ENCODE data around the gene MLXIP. TPM values are rescaled to one million over a fixed set of nuclear protein-coding genes. Genes with fewer than 3 reads are reported as not detected.
A peak's percentile ranks its signal among the peaks of the same experiment; 100 is the strongest.

MLXIP gene
- total and polyA plus RNA-seq, 9 donors = 23.2 to 111 (median 83.8) TPM

DNA sequence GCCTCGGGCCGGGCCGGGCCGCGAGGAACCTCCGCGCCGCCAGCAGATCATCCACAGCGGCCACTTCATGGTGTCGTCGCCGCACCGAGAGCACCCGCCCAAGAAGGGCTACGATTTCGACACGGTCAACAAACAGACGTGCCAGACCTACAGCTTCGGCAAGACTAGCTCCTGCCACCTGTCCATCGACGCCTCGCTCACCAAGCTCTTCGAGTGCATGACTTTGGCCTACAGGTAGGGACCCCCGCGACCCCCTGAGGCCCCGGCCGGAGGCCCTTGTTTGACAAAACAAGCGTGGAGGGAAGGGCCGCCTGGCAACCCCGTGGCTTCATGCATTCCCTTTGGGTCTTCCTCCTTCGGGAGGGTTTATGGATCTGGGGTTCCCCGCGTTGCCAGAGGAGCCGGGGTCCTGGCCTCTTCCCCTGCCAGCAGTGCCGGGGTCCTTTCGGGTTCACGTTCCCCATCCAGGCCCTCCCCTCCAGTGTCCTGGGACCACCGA, 526 bp downstream of the MLXIP start:
- peaks cover 11% of the 10 kb centered on the region for H3K4me1 ChIP-seq (ENCODE audit: insufficient read depth)

DNA sequence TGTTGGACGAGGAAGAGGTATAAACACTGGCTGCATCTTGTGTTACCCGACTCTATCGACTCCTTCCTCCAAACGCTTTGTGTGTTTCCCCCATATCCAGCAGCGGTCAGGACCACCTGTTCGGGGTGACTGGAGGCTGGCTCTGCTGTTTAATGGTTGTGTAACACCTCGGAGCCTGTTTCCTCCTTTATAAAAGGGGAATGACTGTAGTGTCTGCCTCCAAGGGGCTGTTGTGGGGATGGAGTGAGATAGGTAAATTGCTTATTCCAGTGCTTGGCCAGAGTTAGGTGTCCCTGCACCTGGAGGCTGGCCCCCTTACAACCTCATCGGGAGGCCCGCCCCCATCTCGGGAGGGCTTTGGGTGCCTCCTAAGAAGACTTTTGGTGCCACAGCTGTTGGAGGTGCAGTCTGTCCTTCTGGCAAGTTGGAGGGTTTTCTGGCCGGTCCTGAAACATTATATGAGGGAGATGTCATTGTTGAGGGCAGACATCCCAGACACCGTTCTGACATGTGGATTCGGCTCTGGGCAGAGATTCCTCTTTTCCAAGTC, 1.1 kb downstream of the MLXIP start:
- 0 to 1% (median 0%) methylated on average over 13 of the region's 13 CpGs for WGBS, 3 donors
- intact Hi-C loops (cut with DNase I) = loop anchor here in 2 of 4 donors (2.0 kb wide), 2 partner anchors 15 to 19 kb away; no protein-coding TSS in a partner anchor
- peak in 1 of 5 donors; percentile 45 for DNase-seq
- peak overlapping the region in 1 of 2 donors; percentile 70 for H3K27ac ChIP-seq
- H3K27me3 ChIP-seq = no peaks in the 10 kb centered on the region
- H3K4me1 ChIP-seq (ENCODE audit: insufficient read depth) = peaks cover 13% of the 10 kb centered on the region
- no peaks in the 10 kb centered on the region for H3K36me3 ChIP-seq
- H3K9me3 ChIP-seq = no peaks in the 10 kb centered on the region
- TF ChIP-seq POLR2A (IDR thresholded peaks at IDR 0.05) (no peak), EP300 (IDR thresholded peaks at IDR 0.05) (no peak)
- TF ChIP-seq, protein P1, sequence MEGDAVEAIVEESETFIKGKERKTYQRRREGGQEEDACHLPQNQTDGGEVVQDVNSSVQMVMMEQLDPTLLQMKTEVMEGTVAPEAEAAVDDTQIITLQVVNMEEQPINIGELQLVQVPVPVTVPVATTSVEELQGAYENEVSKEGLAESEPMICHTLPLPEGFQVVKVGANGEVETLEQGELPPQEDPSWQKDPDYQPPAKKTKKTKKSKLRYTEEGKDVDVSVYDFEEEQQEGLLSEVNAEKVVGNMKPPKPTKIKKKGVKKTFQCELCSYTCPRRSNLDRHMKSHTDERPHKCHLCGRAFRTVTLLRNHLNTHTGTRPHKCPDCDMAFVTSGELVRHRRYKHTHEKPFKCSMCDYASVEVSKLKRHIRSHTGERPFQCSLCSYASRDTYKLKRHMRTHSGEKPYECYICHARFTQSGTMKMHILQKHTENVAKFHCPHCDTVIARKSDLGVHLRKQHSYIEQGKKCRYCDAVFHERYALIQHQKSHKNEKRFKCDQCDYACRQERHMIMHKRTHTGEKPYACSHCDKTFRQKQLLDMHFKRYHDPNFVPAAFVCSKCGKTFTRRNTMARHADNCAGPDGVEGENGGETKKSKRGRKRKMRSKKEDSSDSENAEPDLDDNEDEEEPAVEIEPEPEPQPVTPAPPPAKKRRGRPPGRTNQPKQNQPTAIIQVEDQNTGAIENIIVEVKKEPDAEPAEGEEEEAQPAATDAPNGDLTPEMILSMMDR (IDR thresholded peaks at IDR 0.05) = no peak
- H3K4me3 ChIP-seq = peak overlapping the region; percentile 64

More for the DNA sequence above, 526 bp downstream of the MLXIP start:
- TF ChIP-seq EP300 (IDR thresholded peaks at IDR 0.05) (no peak), POLR2A (IDR thresholded peaks at IDR 0.05) (no peak)
- TF ChIP-seq, protein P1 (IDR thresholded peaks at IDR 0.05) = no peak
- H3K4me3 ChIP-seq = peak overlapping the region; percentile 64
- peak in 3 of 5 donors; percentile 58 to 64 (median 62) for DNase-seq
- peak overlapping the region in 1 of 2 donors; percentile 70 for H3K27ac ChIP-seq
- H3K27me3 ChIP-seq = no peaks in the 10 kb centered on the region
- H3K36me3 ChIP-seq = no peaks in the 10 kb centered on the region
- intact Hi-C loops (cut with DNase I) = no loop called here
- 0 to 1% (median 1%) methylated on average over 33 to 38 of the region's 38 CpGs for WGBS, 3 donors
- no peaks in the 10 kb centered on the region for H3K9me3 ChIP-seq

DNA sequence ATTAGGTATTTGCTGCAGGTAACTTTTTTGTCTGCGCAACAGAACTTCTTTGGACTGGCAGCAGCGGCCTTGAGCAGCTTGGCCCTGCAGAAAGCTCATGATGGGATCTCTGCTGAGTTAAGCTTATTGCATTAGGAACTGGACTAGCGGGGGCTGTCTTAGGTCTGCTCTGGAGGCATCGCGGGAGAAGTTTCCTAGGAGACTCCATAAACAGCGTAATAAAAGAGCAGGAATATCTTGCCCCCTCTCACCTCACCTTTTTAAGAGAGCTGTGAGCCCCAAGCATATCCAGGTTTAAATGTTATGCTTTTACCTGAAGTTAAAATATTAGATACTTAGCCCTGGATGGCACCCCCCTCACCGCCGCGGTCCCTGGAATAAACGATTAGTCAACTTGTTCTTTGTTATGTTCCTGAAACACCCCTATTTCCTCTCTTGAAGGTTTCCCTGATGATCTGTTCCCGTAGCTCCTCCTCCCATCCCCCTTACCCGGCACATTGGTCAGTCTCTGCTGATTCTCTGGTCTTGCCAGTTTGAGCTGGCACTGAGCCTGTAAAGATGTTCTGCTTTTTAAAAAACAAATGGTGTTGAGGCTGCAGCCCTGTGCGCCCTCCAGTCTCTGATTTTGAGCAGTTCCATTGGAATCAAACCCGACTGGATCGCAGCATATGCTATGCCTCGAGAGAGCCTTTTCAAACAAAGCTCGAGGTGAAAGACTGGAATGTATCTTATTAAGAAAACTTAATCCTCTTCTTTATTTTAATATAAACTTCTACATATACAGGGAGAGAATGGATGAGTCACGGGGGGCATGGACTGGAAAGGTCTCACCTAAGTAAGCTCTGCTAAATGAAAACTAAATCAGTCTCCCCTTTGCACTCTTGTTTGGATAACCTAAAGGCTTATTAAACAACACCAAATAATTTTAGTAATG, 1.9 kb downstream of the MLXIP start:
- peak in 4 of 5 donors; percentile 69 to 79 (median 76) for DNase-seq
- H3K9me3 ChIP-seq = no peaks in the 10 kb centered on the region
- H3K4me3 ChIP-seq = peak overlapping the region; percentile 64
- intact Hi-C loops (cut with DNase I) = loop anchor here in 2 of 4 donors (2.0 kb wide), 2 partner anchors 16 to 20 kb away; no protein-coding TSS in a partner anchor
- peaks cover 13% of the 10 kb centered on the region for H3K4me1 ChIP-seq (ENCODE audit: insufficient read depth)
- no peaks in the 10 kb centered on the region for H3K36me3 ChIP-seq
- TF ChIP-seq, protein P1 (IDR thresholded peaks at IDR 0.05) = no peak
- no peak for TF ChIP-seq EP300 (IDR thresholded peaks at IDR 0.05)
- peak; percentile 51 for TF ChIP-seq POLR2A (IDR thresholded peaks at IDR 0.05)
- H3K27me3 ChIP-seq = no peaks in the 10 kb centered on the region
- WGBS, 3 donors = 1 to 2% (median 2%) methylated on average over 18 of the region's 18 CpGs
- peak overlapping the region in 1 of 2 donors; percentile 70 for H3K27ac ChIP-seq

DNA sequence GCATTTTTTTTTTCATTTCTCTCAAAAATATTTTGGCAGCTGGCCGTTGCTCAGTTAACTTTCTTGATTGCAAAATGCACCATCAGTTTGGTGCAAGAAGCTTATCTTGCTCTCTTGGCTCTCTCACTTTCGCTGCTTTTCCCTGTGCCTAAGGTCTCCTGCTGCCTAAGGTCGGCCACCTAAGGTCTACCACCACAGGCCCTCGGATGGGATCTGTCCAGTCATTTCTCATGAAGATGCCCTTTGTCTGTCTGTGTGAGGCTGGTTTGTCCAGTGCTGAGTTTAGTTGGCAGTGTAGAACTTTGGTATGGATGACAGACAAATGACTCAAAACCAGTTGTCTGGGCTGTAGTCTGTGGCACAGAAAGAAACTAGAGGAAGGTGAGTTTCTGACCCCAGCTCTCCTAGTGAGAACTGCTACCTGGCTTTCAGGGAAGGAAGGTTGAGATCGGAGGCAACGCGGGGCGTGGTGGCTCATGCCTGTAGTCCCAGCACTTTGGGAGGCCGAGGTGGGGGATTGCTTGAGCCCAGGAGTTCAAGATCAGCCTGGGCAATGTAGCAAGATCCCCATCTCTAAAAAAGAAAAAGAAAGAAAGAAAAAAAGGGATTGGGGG, 2.6 kb downstream of the MLXIP start:
- 10 to 31% (median 12%) methylated on average over 9 of the region's 9 CpGs for WGBS, 3 donors
- TF ChIP-seq POLR2A (IDR thresholded peaks at IDR 0.05) = no peak
- peak in 2 of 5 donors; percentile 37 to 58 for DNase-seq
- Histone ChIP-seq H3K27me3 (no peaks in the 10 kb centered on the region), H3K9me3 (no peaks in the 10 kb centered on the region), H3K4me3 (peak overlapping the region; percentile 64), H3K27ac (peak overlapping the region; percentile 28 to 70), H3K4me1 (ENCODE audit: insufficient read depth) (peaks cover 15% of the 10 kb centered on the region), H3K36me3 (no peaks in the 10 kb centered on the region)
- intact Hi-C loops (cut with DNase I) = loop anchor here in 2 of 4 donors (2.0 kb wide), 2 partner anchors 16 to 20 kb away; no protein-coding TSS in a partner anchor

Data from ovary (tissue), 9 donors.